Progenitor cell of endocrine pancreas (in vitro differentiated cells): ENCODE data around the gene HES3. TPM values are rescaled to one million over a fixed set of nuclear protein-coding genes. Genes with fewer than 3 reads are reported as not detected.

Source experiments
- DNase-seq: peaks from one replicate; pipeline ENCODE4 v3.0.0; 2021; ENCODE audit warnings: low spot score; ENCODE audit not compliant: unreplicated experiment
- H3K27ac Mint-ChIP-seq: 2 replicates; pipeline ENCODE4 v1.8.0; 2021; ENCODE audit warnings: mild to moderate bottlenecking, moderate library complexity, mixed read lengths
- H3K27me3 Mint-ChIP-seq: 2 replicates; pipeline ENCODE4 v1.8.0; 2021; ENCODE audit warnings: mixed read lengths
- H3K36me3 Mint-ChIP-seq: 2 replicates; pipeline ENCODE4 v1.8.0; 2022; ENCODE audit warnings: mixed read lengths; ENCODE audit not compliant: insufficient read depth
- H3K4me1 Mint-ChIP-seq: 2 replicates; pipeline ENCODE4 v1.8.0; 2021; ENCODE audit warnings: low read depth, mixed read lengths
- H3K4me3 Mint-ChIP-seq: 2 replicates; pipeline ENCODE4 v1.8.0; 2021; ENCODE audit warnings: low read depth, mild to moderate bottlenecking, moderate library complexity, mixed read lengths
- H3K9me3 Mint-ChIP-seq: 2 replicates; pipeline ENCODE4 v1.8.0; 2021; ENCODE audit warnings: low read depth, mixed read lengths
- total RNA-seq: library from RNA; stranded (reverse); gene quantifications from 2 replicates; pipeline ENCODE4 v1.2.1, GENCODE V29; 2021
- TF ChIP-seq, protein P1 (sequence below): fragments of 200-600 bp; sonication (generic); IDR thresholded peaks from one replicate; pipeline ENCODE4 v1.5.0; 2021; ENCODE audit warnings: antibody characterized with exemption, mild to moderate bottlenecking; ENCODE audit not compliant: unreplicated experiment

HES3 gene
- total RNA-seq, 1 donor from 2014 or later = not detected

DNA sequence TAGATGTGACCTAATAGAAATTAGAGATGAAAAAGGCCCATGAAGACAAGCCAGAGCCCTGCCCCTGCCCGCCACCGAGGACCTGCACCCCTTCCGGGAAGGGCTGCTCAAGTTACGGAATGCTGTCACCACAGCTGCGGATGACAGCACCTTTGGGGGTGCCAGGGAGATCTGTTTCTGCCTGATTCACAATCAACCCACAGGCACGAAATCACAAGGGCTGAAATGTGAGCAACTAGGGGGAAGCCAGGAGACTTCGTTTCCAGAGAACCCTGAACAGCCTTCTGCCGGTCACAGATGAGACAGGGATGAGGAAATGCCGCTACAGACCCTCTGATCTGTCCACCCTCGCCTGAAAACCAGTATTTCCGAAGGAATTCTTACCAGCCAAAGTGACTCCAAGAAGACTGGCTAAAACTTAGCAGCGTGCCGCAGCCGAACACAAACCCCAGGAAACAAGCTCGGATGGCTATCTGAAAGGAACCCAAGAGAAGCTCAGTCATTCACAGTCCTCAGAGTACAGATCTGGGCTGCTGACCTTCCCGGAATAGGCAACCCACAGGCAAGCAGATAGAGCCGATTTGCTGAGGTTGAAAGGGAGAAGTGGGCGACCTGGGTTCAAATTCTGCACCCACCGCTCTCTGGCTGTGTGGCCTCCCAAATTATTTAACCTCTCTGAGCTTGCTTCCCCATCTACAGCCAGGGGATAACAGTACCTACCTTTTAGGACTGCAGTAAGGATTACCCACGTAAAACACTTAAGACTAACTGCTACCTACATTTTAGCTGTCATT lies 9.3 kb upstream of the HES3 start:
- Mint-ChIP-seq H3K27ac (peak overlapping the region; percentile 91), H3K36me3 (peaks cover 4% of the 10 kb centered on the region), H3K27me3 (peaks cover 10% of the 10 kb centered on the region), H3K4me3 (peak overlapping the region; percentile 89), H3K4me1 (peaks cover 7% of the 10 kb centered on the region), H3K9me3 (no peaks in the 10 kb centered on the region)
- TF ChIP-seq, protein P1, sequence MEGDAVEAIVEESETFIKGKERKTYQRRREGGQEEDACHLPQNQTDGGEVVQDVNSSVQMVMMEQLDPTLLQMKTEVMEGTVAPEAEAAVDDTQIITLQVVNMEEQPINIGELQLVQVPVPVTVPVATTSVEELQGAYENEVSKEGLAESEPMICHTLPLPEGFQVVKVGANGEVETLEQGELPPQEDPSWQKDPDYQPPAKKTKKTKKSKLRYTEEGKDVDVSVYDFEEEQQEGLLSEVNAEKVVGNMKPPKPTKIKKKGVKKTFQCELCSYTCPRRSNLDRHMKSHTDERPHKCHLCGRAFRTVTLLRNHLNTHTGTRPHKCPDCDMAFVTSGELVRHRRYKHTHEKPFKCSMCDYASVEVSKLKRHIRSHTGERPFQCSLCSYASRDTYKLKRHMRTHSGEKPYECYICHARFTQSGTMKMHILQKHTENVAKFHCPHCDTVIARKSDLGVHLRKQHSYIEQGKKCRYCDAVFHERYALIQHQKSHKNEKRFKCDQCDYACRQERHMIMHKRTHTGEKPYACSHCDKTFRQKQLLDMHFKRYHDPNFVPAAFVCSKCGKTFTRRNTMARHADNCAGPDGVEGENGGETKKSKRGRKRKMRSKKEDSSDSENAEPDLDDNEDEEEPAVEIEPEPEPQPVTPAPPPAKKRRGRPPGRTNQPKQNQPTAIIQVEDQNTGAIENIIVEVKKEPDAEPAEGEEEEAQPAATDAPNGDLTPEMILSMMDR = no peak
- DNase-seq = no peak

DNA sequence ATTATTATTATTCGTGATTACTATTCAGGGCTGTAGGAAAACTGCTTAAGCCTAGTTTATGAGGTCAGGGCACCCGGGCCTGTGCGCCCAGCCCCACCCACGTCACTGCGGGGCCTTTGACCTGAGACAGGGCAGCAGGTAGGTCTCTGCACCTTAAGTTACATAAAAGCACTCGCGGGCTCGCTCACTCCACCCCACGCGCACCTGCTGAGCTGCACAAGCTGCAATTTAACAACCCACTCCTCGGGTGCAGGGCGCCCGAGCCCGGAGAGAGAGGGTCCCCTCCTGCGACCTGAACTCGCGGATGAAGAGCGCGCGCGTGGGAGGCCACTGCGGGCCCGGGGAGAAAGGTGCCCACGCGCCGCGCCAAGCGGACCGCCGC lies 8.7 kb upstream of the HES3 start:
- TF ChIP-seq, protein P1 = no peak
- H3K36me3 Mint-ChIP-seq = peaks cover 4% of the 10 kb centered on the region
- H3K9me3 Mint-ChIP-seq = no peaks in the 10 kb centered on the region
- peak overlapping the region; percentile 89 for H3K4me3 Mint-ChIP-seq
- DNase-seq = no peak
- peaks cover 15% of the 10 kb centered on the region for H3K27me3 Mint-ChIP-seq
- H3K4me1 Mint-ChIP-seq = peaks cover 10% of the 10 kb centered on the region
- H3K27ac Mint-ChIP-seq = peak overlapping the region; percentile 91

DNA sequence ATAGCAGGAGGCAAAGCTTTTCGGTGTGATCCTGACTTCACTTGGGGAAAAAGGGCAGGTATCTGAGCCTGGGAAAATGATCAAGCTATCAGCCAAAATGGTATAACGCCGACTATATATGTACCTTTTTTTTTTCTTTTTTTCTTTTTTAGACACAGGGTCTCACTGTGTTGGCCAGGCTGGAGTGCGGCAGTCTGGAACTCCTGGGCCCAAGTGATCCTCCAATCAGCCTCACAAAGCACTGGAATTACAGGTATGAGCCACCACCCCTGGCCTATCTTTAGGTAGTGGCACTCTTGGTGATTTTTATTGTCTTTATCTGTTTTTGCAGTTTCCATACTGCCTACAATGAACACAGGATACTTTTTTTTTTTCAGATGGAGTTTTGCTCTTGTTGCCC lies 6.9 kb upstream of the HES3 start:
- H3K4me3 Mint-ChIP-seq = peak overlapping the region; percentile 59
- H3K27me3 Mint-ChIP-seq = peaks cover 29% of the 10 kb centered on the region

DNA sequence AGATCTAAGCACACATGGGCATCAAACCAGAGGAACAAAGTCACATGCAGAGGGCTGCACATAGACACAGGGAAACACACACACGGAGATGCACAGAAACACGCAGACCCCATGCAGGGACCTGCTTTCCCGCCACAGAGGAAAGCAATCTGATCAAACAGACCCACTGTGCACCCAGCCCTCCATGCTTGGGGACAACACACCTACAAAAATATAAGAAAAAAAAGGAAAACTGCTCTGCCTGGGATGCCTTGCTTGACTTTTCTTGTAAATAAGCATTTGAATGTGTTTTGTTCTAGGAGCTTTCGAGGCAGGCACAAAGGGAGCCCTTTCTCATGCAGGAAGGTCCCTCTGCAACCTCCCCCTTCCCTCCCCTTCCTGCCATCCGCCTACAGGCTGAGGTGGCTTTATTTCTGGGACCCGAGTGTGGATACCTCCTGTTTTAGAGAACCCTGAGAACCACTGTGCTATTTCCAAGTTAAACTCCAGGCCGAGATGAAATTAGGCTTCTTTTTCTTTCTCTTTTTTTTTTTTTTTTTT lies 4.7 kb upstream of the HES3 start:
- H3K27ac Mint-ChIP-seq = peak overlapping the region; percentile 56
- DNase-seq = no peak
- H3K9me3 Mint-ChIP-seq = no peaks in the 10 kb centered on the region
- peaks cover 16% of the 10 kb centered on the region for H3K4me1 Mint-ChIP-seq
- H3K27me3 Mint-ChIP-seq = peaks cover 41% of the 10 kb centered on the region
- TF ChIP-seq, protein P1 = no peak
- no peak overlapping the region for H3K4me3 Mint-ChIP-seq
- H3K36me3 Mint-ChIP-seq = no peaks in the 10 kb centered on the region

More for the DNA sequence above, 6.9 kb upstream of the HES3 start:
- Mint-ChIP-seq H3K4me1 (peaks cover 18% of the 10 kb centered on the region), H3K36me3 (peaks cover 4% of the 10 kb centered on the region), H3K9me3 (no peaks in the 10 kb centered on the region), H3K27ac (no peak overlapping the region)
- TF ChIP-seq, protein P1 = no peak
- DNase-seq = no peak

DNA sequence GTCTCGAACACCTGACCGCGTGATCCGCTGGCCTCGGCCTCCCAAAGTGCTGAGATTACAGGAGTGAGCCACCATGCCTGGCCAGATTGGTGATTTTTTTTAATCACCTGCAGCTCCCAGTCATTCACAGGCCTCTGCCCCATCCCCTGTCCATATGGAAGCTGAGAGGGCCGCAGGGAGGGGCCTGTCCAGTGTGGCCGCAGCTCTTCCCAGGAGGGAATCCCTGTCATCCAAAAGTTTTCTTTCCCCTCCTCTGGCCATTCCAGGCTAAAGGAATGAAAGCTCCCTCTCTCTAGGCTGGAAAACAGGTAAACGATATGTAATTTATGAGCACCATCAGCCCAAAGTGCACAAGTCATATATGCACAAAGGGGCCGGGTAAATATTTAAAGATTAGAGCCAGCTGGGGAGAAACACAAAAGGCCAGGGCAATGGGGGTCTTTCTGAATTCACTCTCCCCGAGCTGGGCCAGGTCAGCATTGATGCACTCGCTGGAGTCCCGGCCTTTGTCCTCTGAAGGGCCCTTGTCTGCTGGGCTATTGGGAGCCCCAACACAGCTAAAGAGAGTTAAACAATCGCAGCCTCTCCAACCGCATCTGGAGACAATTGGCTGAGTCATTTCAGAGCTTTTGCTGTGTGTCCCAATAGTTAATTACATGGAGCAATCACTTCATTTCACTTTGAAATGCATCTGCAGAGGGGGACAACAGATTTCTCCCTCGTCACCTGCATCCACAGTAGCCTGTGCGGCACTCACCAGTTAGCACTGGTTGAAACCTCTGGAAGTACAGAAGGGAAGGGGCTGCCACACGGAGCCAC lies 3.8 kb upstream of the HES3 start:
- Mint-ChIP-seq H3K4me1 (peaks cover 13% of the 10 kb centered on the region), H3K36me3 (no peaks in the 10 kb centered on the region), H3K27ac (no peak overlapping the region), H3K27me3 (peaks cover 46% of the 10 kb centered on the region), H3K9me3 (no peaks in the 10 kb centered on the region), H3K4me3 (no peak overlapping the region)
- DNase-seq = no peak
- TF ChIP-seq, protein P1 = no peak
